ENCODE data around the gene GOLPH3. TPM values are rescaled to one million over a fixed set of nuclear protein-coding genes. Genes with fewer than 3 reads are reported as not detected.

The GOLPH3 gene
- total and polyA plus RNA-seq, 7 experiments from 2014 or later, result 46.9 to 86.1 (median 60.8) TPM

- Histone ChIP-seq H3K27me3 (ENCODE audit: control insufficient read depth in 2 of 2, insufficient read depth in 2 of 2, low read length in 2 of 2) (no peaks in the 10 kb centered on the region), H3K36me3 (ENCODE audit: control insufficient read depth in 2 of 3, insufficient read depth in 3 of 3, low read length in 3 of 3) (peaks cover 0 to 8% (median 6%) of the 10 kb centered on the region in 3 experiments), H3K4me1 (ENCODE audit: control insufficient read depth in 2 of 2, insufficient read depth in 2 of 2, low read length in 2 of 2) (peaks cover 0 to 10% of the 10 kb centered on the region in 2 donors), H3K9me3 (ENCODE audit: control insufficient read depth in 2 of 3, low read length in 3 of 3) (no peaks in the 10 kb centered on the region), H3K4me3 (ENCODE audit: low read length) (no peak overlapping the region), H3K27ac (ENCODE audit: low read depth, low read length) (no peak overlapping the region)
- CTCF ChIA-PET, result interaction anchor here (0.5 to 0.7 kb wide), 2 partner anchors 17 to 46 kb away, joined by 3 to 4 read pairs; no protein-coding TSS in a partner anchor
- H3K36me3 Mint-ChIP-seq, result peaks cover 7 to 25% (median 20%) of the 10 kb centered on the region in 5 donors
- no peak for ATAC-seq
- H3K9me3 Mint-ChIP-seq, result no peaks in the 10 kb centered on the region
- no peaks in the 10 kb centered on the region for H3K27me3 Mint-ChIP-seq
- no peak for DNase-seq
- H3K27ac Mint-ChIP-seq, result no peak overlapping the region
- H3K4me3 Mint-ChIP-seq, result peak overlapping the region in 1 of 10 donors; percentile 5
- intact Hi-C loops (cut with micrococcal nuclease), result no loop called here
- peaks cover 14 to 50% (median 36%) of the 10 kb centered on the region in 7 donors for H3K4me1 Mint-ChIP-seq
- POLR2A ChIA-PET, result no interaction called here
Observed at GRCh38 chr5:32163785-32164184, 10.3 kb downstream of the GOLPH3 start.

- intact Hi-C loops (cut with micrococcal nuclease), result no loop called here
- no peaks in the 10 kb centered on the region for H3K9me3 Mint-ChIP-seq
- peaks cover 0 to 19% (median 13%) of the 10 kb centered on the region in 5 donors for H3K36me3 Mint-ChIP-seq
- no peak overlapping the region for H3K4me3 Mint-ChIP-seq
- H3K27me3 Mint-ChIP-seq, result no peaks in the 10 kb centered on the region
- ChIA-PET POLR2A (no interaction called here), CTCF (no interaction called here)
- Histone ChIP-seq H3K36me3 (ENCODE audit: control insufficient read depth in 2 of 3, insufficient read depth in 3 of 3, low read length in 3 of 3) (peaks cover 0 to 3% (median 3%) of the 10 kb centered on the region in 3 experiments), H3K4me1 (ENCODE audit: control insufficient read depth in 2 of 2, insufficient read depth in 2 of 2, low read length in 2 of 2) (peaks cover 0 to 13% of the 10 kb centered on the region in 2 donors), H3K27me3 (ENCODE audit: control insufficient read depth in 2 of 2, insufficient read depth in 2 of 2, low read length in 2 of 2) (no peaks in the 10 kb centered on the region), H3K27ac (ENCODE audit: low read depth, low read length) (no peak overlapping the region), H3K9me3 (ENCODE audit: control insufficient read depth in 2 of 3, low read length in 3 of 3) (no peaks in the 10 kb centered on the region), H3K4me3 (ENCODE audit: low read length) (no peak overlapping the region)
- no peak for ATAC-seq
- no peak for DNase-seq
- no peak overlapping the region for H3K27ac Mint-ChIP-seq
- H3K4me1 Mint-ChIP-seq, result peaks cover 7 to 43% (median 30%) of the 10 kb centered on the region in 7 donors
Observed at GRCh38 chr5:32163053-32163452, 11.1 kb downstream of the GOLPH3 start.

- intact Hi-C loops (cut with micrococcal nuclease), result no loop called here
- CTCF ChIA-PET, result no interaction called here
- Histone ChIP-seq H3K36me3 (ENCODE audit: control insufficient read depth in 2 of 3, insufficient read depth in 3 of 3, low read length in 3 of 3) (no peaks in the 10 kb centered on the region), H3K9me3 (ENCODE audit: control insufficient read depth in 2 of 3, low read length in 3 of 3) (no peaks in the 10 kb centered on the region), H3K27me3 (ENCODE audit: control insufficient read depth in 2 of 2, insufficient read depth in 2 of 2, low read length in 2 of 2) (no peaks in the 10 kb centered on the region), H3K4me1 (ENCODE audit: control insufficient read depth in 2 of 2, insufficient read depth in 2 of 2, low read length in 2 of 2) (peaks cover 0 to 12% of the 10 kb centered on the region in 2 donors), H3K4me3 (ENCODE audit: low read length) (no peak overlapping the region), H3K27ac (ENCODE audit: low read depth, low read length) (no peak overlapping the region)
- Mint-ChIP-seq H3K36me3 (peaks cover 0 to 13% (median 11%) of the 10 kb centered on the region in 5 donors), H3K27ac (peak overlapping the region in 1 of 9 donors; percentile 36), H3K9me3 (no peaks in the 10 kb centered on the region), H3K4me3 (peak overlapping the region in 5 of 10 donors; percentile 17 to 55 (median 44)), H3K4me1 (peaks cover 7 to 27% (median 25%) of the 10 kb centered on the region in 7 donors), H3K27me3 (no peaks in the 10 kb centered on the region)
- no peak for DNase-seq
- POLR2A ChIA-PET, result interaction anchor here (0.6 kb wide), 1 partner anchor 196 kb away, joined by 4 read pairs; no protein-coding TSS in a partner anchor
- no peak for ATAC-seq
Observed at GRCh38 chr5:32160228-32160627, 13.9 kb downstream of the GOLPH3 start.

- POLR2A ChIA-PET, result interaction anchor here (0.6 to 0.7 kb wide), 2 partner anchors 160 to 197 kb away, joined by 3 to 4 read pairs; no protein-coding TSS in a partner anchor
- peaks cover 7 to 28% (median 25%) of the 10 kb centered on the region in 7 donors for H3K4me1 Mint-ChIP-seq
- H3K27me3 Mint-ChIP-seq, result no peaks in the 10 kb centered on the region
- peak overlapping the region in 1 of 10 donors; percentile 44 for H3K4me3 Mint-ChIP-seq
- H3K9me3 Mint-ChIP-seq, result no peaks in the 10 kb centered on the region
- Histone ChIP-seq H3K27ac (ENCODE audit: low read depth, low read length) (no peak overlapping the region), H3K4me1 (ENCODE audit: control insufficient read depth in 2 of 2, insufficient read depth in 2 of 2, low read length in 2 of 2) (peaks cover 3 to 12% of the 10 kb centered on the region in 2 donors), H3K27me3 (ENCODE audit: control insufficient read depth in 2 of 2, insufficient read depth in 2 of 2, low read length in 2 of 2) (no peaks in the 10 kb centered on the region), H3K4me3 (ENCODE audit: low read length) (no peak overlapping the region), H3K9me3 (ENCODE audit: control insufficient read depth in 2 of 3, low read length in 3 of 3) (no peaks in the 10 kb centered on the region), H3K36me3 (ENCODE audit: control insufficient read depth in 2 of 3, insufficient read depth in 3 of 3, low read length in 3 of 3) (no peaks in the 10 kb centered on the region)
- CTCF ChIA-PET, result interaction anchor here (0.6 kb wide), 1 partner anchor 72 kb away, joined by 3 read pairs; no protein-coding TSS in a partner anchor
- peaks cover 0 to 13% (median 11%) of the 10 kb centered on the region in 5 donors for H3K36me3 Mint-ChIP-seq
- no peak overlapping the region for H3K27ac Mint-ChIP-seq
- DNase-seq (no peak), ATAC-seq (peak; percentile 38)
- intact Hi-C loops (cut with micrococcal nuclease), result loop anchor here in 1 of 2 donors (1.0 to 10.0 kb wide), 2 partner anchors 10 to 455 kb away; no protein-coding TSS in a partner anchor
Observed at GRCh38 chr5:32159328-32160072, 14.6 kb downstream of the GOLPH3 start.

- Mint-ChIP-seq H3K36me3 (peaks cover 0 to 11% (median 8%) of the 10 kb centered on the region in 5 donors), H3K9me3 (no peaks in the 10 kb centered on the region), H3K4me1 (peaks cover 13 to 29% (median 26%) of the 10 kb centered on the region in 7 donors), H3K4me3 (no peak overlapping the region), H3K27me3 (no peaks in the 10 kb centered on the region), H3K27ac (no peak overlapping the region)
- Histone ChIP-seq H3K27me3 (ENCODE audit: control insufficient read depth in 2 of 2, insufficient read depth in 2 of 2, low read length in 2 of 2) (no peaks in the 10 kb centered on the region), H3K36me3 (ENCODE audit: control insufficient read depth in 2 of 3, insufficient read depth in 3 of 3, low read length in 3 of 3) (no peaks in the 10 kb centered on the region), H3K4me1 (ENCODE audit: control insufficient read depth in 2 of 2, insufficient read depth in 2 of 2, low read length in 2 of 2) (peaks cover 11 to 14% of the 10 kb centered on the region in 2 donors), H3K9me3 (ENCODE audit: control insufficient read depth in 2 of 3, low read length in 3 of 3) (no peaks in the 10 kb centered on the region), H3K27ac (ENCODE audit: low read depth, low read length) (no peak overlapping the region), H3K4me3 (ENCODE audit: low read length) (no peak overlapping the region)
- intact Hi-C loops (cut with micrococcal nuclease), result loop anchor here in 1 of 2 donors (10.0 kb wide), 1 partner anchor 456 kb away; no protein-coding TSS in a partner anchor
- CTCF ChIA-PET, result interaction anchor here (0.7 kb wide), 1 partner anchor 28 kb away, joined by 4 read pairs; no protein-coding TSS in a partner anchor
- ATAC-seq, result no peak
- no peak for DNase-seq
- POLR2A ChIA-PET, result no interaction called here
Observed at GRCh38 chr5:32158679-32158975, 15.5 kb downstream of the GOLPH3 start.

GRCh38 chr5:32157078-32157477 lies 17.0 kb downstream of the GOLPH3 start:
- H3K4me1 Mint-ChIP-seq, result peaks cover 22 to 39% (median 30%) of the 10 kb centered on the region in 7 donors
- Histone ChIP-seq H3K36me3 (ENCODE audit: control insufficient read depth in 2 of 3, insufficient read depth in 3 of 3, low read length in 3 of 3) (no peaks in the 10 kb centered on the region), H3K4me3 (ENCODE audit: low read length) (no peak overlapping the region), H3K9me3 (ENCODE audit: control insufficient read depth in 2 of 3, low read length in 3 of 3) (no peaks in the 10 kb centered on the region), H3K27ac (ENCODE audit: low read depth, low read length) (no peak overlapping the region), H3K4me1 (ENCODE audit: control insufficient read depth in 2 of 2, insufficient read depth in 2 of 2, low read length in 2 of 2) (peaks cover 12 to 16% of the 10 kb centered on the region in 2 donors), H3K27me3 (ENCODE audit: control insufficient read depth in 2 of 2, insufficient read depth in 2 of 2, low read length in 2 of 2) (no peaks in the 10 kb centered on the region)
- DNase-seq (no peak), ATAC-seq (no peak)
- ChIA-PET CTCF (no interaction called here), POLR2A (interaction anchor here (0.6 kb wide), 1 partner anchor 114 kb away, joined by 4 read pairs; no protein-coding TSS in a partner anchor)
- no peaks in the 10 kb centered on the region for H3K9me3 Mint-ChIP-seq
- no peak overlapping the region for H3K4me3 Mint-ChIP-seq
- H3K36me3 Mint-ChIP-seq, result peaks cover 0 to 18% (median 8%) of the 10 kb centered on the region in 5 donors
- no peak overlapping the region for H3K27ac Mint-ChIP-seq
- intact Hi-C loops (cut with micrococcal nuclease), result loop anchor here in 1 of 2 donors (10.0 kb wide), 1 partner anchor 458 kb away; no protein-coding TSS in a partner anchor
- H3K27me3 Mint-ChIP-seq, result no peaks in the 10 kb centered on the region

All from naive thymus-derived CD4-positive, alpha-beta T cell (primary cell).